Measurements from ENCODE around the gene EIF5A. TPM values are rescaled to one million over a fixed set of nuclear protein-coding genes. Genes with fewer than 3 reads are reported as not detected.

The EIF5A gene
- total RNA-seq (100 to 1,000 TPM; 259 to 311 (median 268) TPM), polyA plus RNA-seq (301 TPM)
- long read RNA-seq, donor 1, transcript EIF5A-201 (6 exons, 1,256 nt), result minor isoform, 15 of 582 reads
- long read RNA-seq, donor 1, transcript EIF5A-202 (6 exons, 1,511 nt), result major isoform, 528 of 582 reads
- long read RNA-seq, donor 1, transcript EIF5A-205 (6 exons, 1,271 nt), result minor isoform, 15 of 582 reads
- long read RNA-seq, donor 1, partial matches to known transcripts, result 14 of 582 reads
- long read RNA-seq, donor 1, other reads (novel, unspliced or antisense), result 10 of 582 reads
- long read RNA-seq, donor 2, transcript EIF5A-205 (6 exons, 1,271 nt), result minor isoform, 5 of 127 reads
- long read RNA-seq, donor 2, transcript EIF5A-202 (6 exons, 1,511 nt), result major isoform, 108 of 127 reads
- long read RNA-seq, donor 2, partial matches to known transcripts, result 8 of 127 reads
- long read RNA-seq, donor 2, other reads (novel, unspliced or antisense), result 5 of 127 reads
- long read RNA-seq, donor 3, transcript EIF5A-201 (6 exons, 1,256 nt), result minor isoform, 5 of 438 reads
- long read RNA-seq, donor 3, transcript EIF5A-202 (6 exons, 1,511 nt), result major isoform, 384 of 438 reads
- long read RNA-seq, donor 3, partial matches to known transcripts, result 23 of 438 reads
- long read RNA-seq, donor 3, other reads (novel, unspliced or antisense), result 20 of 438 reads
- long read RNA-seq, donor 4, transcript EIF5A-202 (6 exons, 1,511 nt), result major isoform, 102 of 126 reads
- long read RNA-seq, donor 4, partial matches to known transcripts, result 19 of 126 reads
- long read RNA-seq, donor 4, other reads (novel, unspliced or antisense), result 1 of 126 reads

GRCh38 chr17:7306911-7307685 lies at the start of gene EIF5A:
EIF5A (plus strand) TSS chr17:7307628; CDS start chr17:7309636, 2,008 bp downstream.
- peaks cover 3% of the 10 kb centered on the region for H3K4me1 ChIP-seq (ENCODE audit: control insufficient read depth, insufficient read depth, low read length)

GRCh38 chr17:7258731-7259554 lies 48.5 kb upstream of the EIF5A start:
- H3K27me3 ChIP-seq (ENCODE audit: control insufficient read depth, insufficient read depth), result no peaks in the 10 kb centered on the region
- WGBS, result 80% methylated on average over 7 of the region's 7 CpGs
- no peak overlapping the region for H3K27ac ChIP-seq (ENCODE audit: low read length)
- intact Hi-C loops (cut with DNase I), result no loop called here
- H3K4me1 ChIP-seq (ENCODE audit: control insufficient read depth, insufficient read depth, low read length), result no peaks in the 10 kb centered on the region
- no peak for ATAC-seq
- H3K9me3 ChIP-seq (ENCODE audit: control insufficient read depth, low read length), result no peaks in the 10 kb centered on the region
- DNase-seq, result peak in 1 of 3 donors; percentile 35
- no peak overlapping the region for H3K4me3 ChIP-seq (ENCODE audit: low read length)

More at GRCh38 chr17:7306911-7307685, at the start of gene EIF5A:
- intact Hi-C loops (cut with DNase I), result no loop called here
- peak; percentile 100 for DNase-seq
- peak within 1 kb of the TSS; percentile 89 for H3K27ac ChIP-seq (ENCODE audit: low read length)
- H3K27me3 ChIP-seq (ENCODE audit: control insufficient read depth, insufficient read depth), result no peaks in the 10 kb centered on the region
- H3K4me3 ChIP-seq (ENCODE audit: low read length), result peak within 1 kb of the TSS; percentile 83
- under 1% methylated on average over 64 of the region's 64 CpGs for WGBS
- peak; percentile 94 to 96 for ATAC-seq
- H3K9me3 ChIP-seq (ENCODE audit: control insufficient read depth, low read length), result no peaks in the 10 kb centered on the region

- no peak for ATAC-seq
- H3K9me3 ChIP-seq (ENCODE audit: control insufficient read depth, low read length), result no peaks in the 10 kb centered on the region
- no peak overlapping the region for H3K4me3 ChIP-seq (ENCODE audit: low read length)
- H3K4me1 ChIP-seq (ENCODE audit: control insufficient read depth, insufficient read depth, low read length), result no peaks in the 10 kb centered on the region
- 93% methylated on average over 6 of the region's 6 CpGs for WGBS
- H3K27me3 ChIP-seq (ENCODE audit: control insufficient read depth, insufficient read depth), result no peaks in the 10 kb centered on the region
- H3K27ac ChIP-seq (ENCODE audit: low read length), result no peak overlapping the region
- intact Hi-C loops (cut with DNase I), result no loop called here
- DNase-seq, result peak in 1 of 3 donors; percentile 3
These were observed 47.9 kb upstream of the EIF5A start for GRCh38 chr17:7259555-7259889.

GRCh38 chr17:7260151-7260550 lies 47.3 kb upstream of the EIF5A start:
- ATAC-seq (peak in 1 of 2 donors; percentile 6), DNase-seq (peak in 1 of 3 donors; percentile 7)
- intact Hi-C loops (cut with DNase I), result no loop called here
- H3K4me1 ChIP-seq (ENCODE audit: control insufficient read depth, insufficient read depth, low read length), result no peaks in the 10 kb centered on the region
- H3K27ac ChIP-seq (ENCODE audit: low read length), result no peak overlapping the region
- WGBS, result 85% methylated on average over 4 of the region's 4 CpGs
- no peaks in the 10 kb centered on the region for H3K27me3 ChIP-seq (ENCODE audit: control insufficient read depth, insufficient read depth)
- H3K9me3 ChIP-seq (ENCODE audit: control insufficient read depth, low read length), result no peaks in the 10 kb centered on the region
- H3K4me3 ChIP-seq (ENCODE audit: low read length), result no peak overlapping the region

- intact Hi-C loops (cut with DNase I), result no loop called here
- no peaks in the 10 kb centered on the region for H3K4me1 ChIP-seq (ENCODE audit: control insufficient read depth, insufficient read depth, low read length)
- H3K27me3 ChIP-seq (ENCODE audit: control insufficient read depth, insufficient read depth), result no peaks in the 10 kb centered on the region
- DNase-seq (peak; percentile 39 to 78 (median 73)), ATAC-seq (peak; percentile 52 to 59)
- 8% methylated on average over 54 of the region's 54 CpGs for WGBS
- H3K4me3 ChIP-seq (ENCODE audit: low read length), result peak overlapping the region; percentile 36
- H3K9me3 ChIP-seq (ENCODE audit: control insufficient read depth, low read length), result no peaks in the 10 kb centered on the region
- no peak overlapping the region for H3K27ac ChIP-seq (ENCODE audit: low read length)
These were observed 46.6 kb upstream of the EIF5A start for GRCh38 chr17:7260651-7261378.

GRCh38 chr17:7261379-7262191 lies 45.8 kb upstream of the EIF5A start:
- peak; percentile 11 to 22 for ATAC-seq

GRCh38 chr17:7262192-7262934 lies 45.1 kb upstream of the EIF5A start, which contains the start of gene CLDN7:
CLDN7 (minus strand) TSS chr17:7262478; CDS start chr17:7262043, 435 bp downstream.
- 7% methylated on average over 64 of the region's 64 CpGs for WGBS
- intact Hi-C loops (cut with DNase I), result no loop called here
- H3K9me3 ChIP-seq (ENCODE audit: control insufficient read depth, low read length), result no peaks in the 10 kb centered on the region
- H3K27me3 ChIP-seq (ENCODE audit: control insufficient read depth, insufficient read depth), result no peaks in the 10 kb centered on the region
- peak in 1 of 2 donors; percentile 25 for ATAC-seq
- peak within 1 kb of the TSS; percentile 36 for H3K4me3 ChIP-seq (ENCODE audit: low read length)
- H3K27ac ChIP-seq (ENCODE audit: low read length), result no peak within 1 kb of the TSS
- DNase-seq, result no peak
- no peaks in the 10 kb centered on the region for H3K4me1 ChIP-seq (ENCODE audit: control insufficient read depth, insufficient read depth, low read length)

More at GRCh38 chr17:7261379-7262191, 45.8 kb upstream of the EIF5A start:
- Histone ChIP-seq H3K4me3 (ENCODE audit: low read length) (peak overlapping the region; percentile 36), H3K4me1 (ENCODE audit: control insufficient read depth, insufficient read depth, low read length) (no peaks in the 10 kb centered on the region), H3K27ac (ENCODE audit: low read length) (no peak overlapping the region), H3K27me3 (ENCODE audit: control insufficient read depth, insufficient read depth) (no peaks in the 10 kb centered on the region), H3K9me3 (ENCODE audit: control insufficient read depth, low read length) (no peaks in the 10 kb centered on the region)
- 7% methylated on average over 71 of the region's 71 CpGs for WGBS
- intact Hi-C loops (cut with DNase I), result no loop called here
- peak in 2 of 3 donors; percentile 58 to 64 for DNase-seq

- H3K27ac ChIP-seq (ENCODE audit: low read length), result no peak overlapping the region
- peak; percentile 10 to 13 for ATAC-seq
- peak in 2 of 3 donors; percentile 2 to 57 for DNase-seq
- H3K9me3 ChIP-seq (ENCODE audit: control insufficient read depth, low read length), result no peaks in the 10 kb centered on the region
- H3K27me3 ChIP-seq (ENCODE audit: control insufficient read depth, insufficient read depth), result no peaks in the 10 kb centered on the region
- no peaks in the 10 kb centered on the region for H3K4me1 ChIP-seq (ENCODE audit: control insufficient read depth, insufficient read depth, low read length)
- WGBS, result 7% methylated on average over 26 of the region's 26 CpGs
- intact Hi-C loops (cut with DNase I), result no loop called here
- no peak overlapping the region for H3K4me3 ChIP-seq (ENCODE audit: low read length)
These were observed 44.3 kb upstream of the EIF5A start for GRCh38 chr17:7262935-7263800.

Measured in right cardiac atrium (tissue), 5 donors.